Measurements from ENCODE around the gene TENM3. TPM values are rescaled to one million over a fixed set of nuclear protein-coding genes. Genes with fewer than 3 reads are reported as not detected.

TENM3 gene
- polyA plus RNA-seq, 1 of the 3 experiments (the other 2 are of a cell fraction), result 10.4 TPM

- Histone ChIP-seq H3K9me2 (no peaks in the 10 kb centered on the region), H4K20me1 (ENCODE audit: insufficient read depth) (no peaks in the 10 kb centered on the region), H3K9ac (no peak overlapping the region), H3K9me3 (0 out of 2 replicates have a peak, but pooled peaks cover 3% of the 10 kb centered on the region), H3K4me1 (ENCODE audit: control insufficient read depth in 1 of 2, insufficient read depth in 2 of 2, low read depth in 1 of 2, low read length in 1 of 2) (peaks cover 0 to 17% of the 10 kb centered on the region in 2 experiments; a peak in 2 of 4 replicates), H3K4me3 (ENCODE audit: low read depth in 2 of 2, low read length in 1 of 2) (no peak overlapping the region), H3K27ac (ENCODE audit: low read depth in 2 of 2, low read length in 1 of 2) (no peak overlapping the region), H3K79me2 (ENCODE audit: insufficient read depth) (no peaks in the 10 kb centered on the region), H3K4me2 (no peak overlapping the region), H3K27me3 (ENCODE audit: insufficient read depth) (no peaks in the 10 kb centered on the region), H3F3A (replicated peaks; ENCODE audit: insufficient read depth) (no peaks in the 10 kb centered on the region), H2AFZ (ENCODE audit: low read depth) (no peak overlapping the region), H3K36me3 (replicated peaks in 1 of 2; ENCODE audit: control insufficient read depth in 1 of 2, insufficient read depth in 2 of 2, low read length in 1 of 2) (peaks cover 6 to 20% of the 10 kb centered on the region in 2 experiments)
- 95% methylated on average over 6 of the region's 6 CpGs for WGBS (ENCODE audit: low lambda C conversion rate)
- CTCF ChIA-PET, result no interaction called here
- POLR2A ChIA-PET, result no interaction called here
- DNase-seq, result no peak
- TF ChIP-seq TCF12 (IDR thresholded peaks at IDR 0.05) (no peak), MEF2A (IDR thresholded peaks at IDR 0.05; ENCODE audit: borderline replicate concordance, low read depth) (no peak), RXRA (IDR thresholded peaks at IDR 0.05; ENCODE audit: borderline replicate concordance, low read depth) (no peak), CTCF (IDR thresholded peaks at IDR 0.05) (no peak), TAF1 (IDR thresholded peaks at IDR 0.05; ENCODE audit: borderline replicate concordance, low read depth, low read length) (no peak), ELF1 (IDR thresholded peaks at IDR 0.05) (no peak), RCOR1 (IDR thresholded peaks at IDR 0.05; ENCODE audit: low read length) (no peak), FOXM1 (IDR thresholded peaks at IDR 0.05; ENCODE audit: low read depth) (no peak), REST (IDR thresholded peaks at IDR 0.05; ENCODE audit: low read depth, low read length) (no peak), SIN3A (IDR thresholded peaks at IDR 0.05; ENCODE audit: borderline replicate concordance, low read depth, low read length) (no peak), EP300 (IDR thresholded peaks at IDR 0.05; ENCODE audit: borderline replicate concordance in 1 of 2, low read depth in 1 of 2, low read length in 1 of 2) (no peak), EZH2phosphoT487 (IDR thresholded peaks at IDR 0.05; ENCODE audit: borderline replicate concordance, low read depth) (no peak), JUND (IDR thresholded peaks at IDR 0.05) (no peak)
These were observed 497.9 kb downstream of the TENM3 start for GRCh38 chr4:182741054-182741453.

GRCh38 chr4:182741914-182742313, 498.7 kb downstream of the TENM3 start:
- Histone ChIP-seq H3K36me3 (replicated peaks in 1 of 2; ENCODE audit: control insufficient read depth in 1 of 2, insufficient read depth in 2 of 2, low read length in 1 of 2) (peaks cover 8 to 20% of the 10 kb centered on the region in 2 experiments), H3K9ac (no peak overlapping the region), H3K4me3 (ENCODE audit: low read depth in 2 of 2, low read length in 1 of 2) (no peak overlapping the region), H4K20me1 (ENCODE audit: insufficient read depth) (no peaks in the 10 kb centered on the region), H3K79me2 (ENCODE audit: insufficient read depth) (no peaks in the 10 kb centered on the region), H3K9me3 (0 out of 2 replicates have a peak, but pooled peaks cover 4% of the 10 kb centered on the region), H3K9me2 (no peaks in the 10 kb centered on the region), H3K4me1 (ENCODE audit: control insufficient read depth in 1 of 2, insufficient read depth in 2 of 2, low read depth in 1 of 2, low read length in 1 of 2) (peaks cover 0 to 12% of the 10 kb centered on the region in 2 experiments; a peak in 2 of 4 replicates), H3K27me3 (ENCODE audit: insufficient read depth) (no peaks in the 10 kb centered on the region), H3F3A (replicated peaks; ENCODE audit: insufficient read depth) (no peaks in the 10 kb centered on the region), H3K4me2 (no peak overlapping the region), H3K27ac (ENCODE audit: low read depth in 2 of 2, low read length in 1 of 2) (no peak overlapping the region), H2AFZ (ENCODE audit: low read depth) (no peak overlapping the region)
- TF ChIP-seq USF1 (IDR thresholded peaks at IDR 0.05; ENCODE audit: borderline replicate concordance, low read depth) (no peak), EZH2phosphoT487 (IDR thresholded peaks at IDR 0.05; ENCODE audit: borderline replicate concordance, low read depth) (no peak), NRF1 (IDR thresholded peaks at IDR 0.05; ENCODE audit: low read depth, low read length) (no peak), MXI1 (IDR thresholded peaks at IDR 0.05; ENCODE audit: low read depth, low read length) (no peak), FOXM1 (IDR thresholded peaks at IDR 0.05; ENCODE audit: low read depth) (no peak), MAX (IDR thresholded peaks at IDR 0.05; ENCODE audit: low read depth) (no peak)
- ChIA-PET CTCF (no interaction called here), POLR2A (no interaction called here)
- 88% methylated on average over 5 of the region's 5 CpGs for WGBS (ENCODE audit: low lambda C conversion rate)
- DNase-seq, result no peak
